Neural cell (in vitro differentiated cells): ENCODE results near the gene DENND5B.

Source experiments
- CTCF ChIP-seq: fragments of 450-650 bp; IDR thresholded peaks from 2 replicates; pipeline ENCODE4 v1.5.1; 2014; ENCODE audit warnings: antibody characterized with exemption, mild to moderate bottlenecking, moderate library complexity; ENCODE audit not compliant: poor library complexity, severe bottlenecking
- EP300 ChIP-seq: fragments of 450-650 bp; conservative IDR thresholded peaks from 2 replicates; pipeline ENCODE4 v1.6.1; 2014; ENCODE audit warnings: antibody characterized with exemption, mild to moderate bottlenecking, moderate library complexity; ENCODE audit not compliant: poor library complexity, severe bottlenecking
- EZH2 ChIP-seq: fragments of 200-600, 300-800 bp; shearing (Covaris generic), sonication (generic); IDR thresholded peaks from 2 replicates; pipeline ENCODE4 v1.6.1; 2014; ENCODE audit warnings: antibody characterized with exemption, low read length, borderline replicate concordance, mild to moderate bottlenecking; ENCODE audit not compliant: insufficient read depth, poor library complexity, severe bottlenecking
- MXI1 ChIP-seq: fragments of 450-650 bp; conservative IDR thresholded peaks from 2 replicates; pipeline ENCODE4 v1.6.1; 2014; ENCODE audit warnings: antibody characterized with exemption, mild to moderate bottlenecking; ENCODE audit not compliant: poor library complexity, severe bottlenecking
- POLR2AphosphoS5 ChIP-seq: IDR thresholded peaks from 2 replicates; pipeline ENCODE4 v1.6.1; 2012
- RAD21 ChIP-seq: fragments of 450-650 bp; conservative IDR thresholded peaks from 2 replicates; pipeline ENCODE4 v1.6.1; 2014; ENCODE audit warnings: antibody characterized with exemption, mild to moderate bottlenecking, moderate library complexity
- REST ChIP-seq: IDR thresholded peaks from 2 replicates; pipeline ENCODE4 v1.6.1; 2012; ENCODE audit warnings: borderline replicate concordance
- SMC3 ChIP-seq: fragments of 450-650 bp; conservative IDR thresholded peaks from 2 replicates; pipeline ENCODE4 v1.6.1; 2014; ENCODE audit warnings: antibody characterized with exemption, mild to moderate bottlenecking, moderate library complexity; ENCODE audit not compliant: poor library complexity
- TAF1 ChIP-seq: IDR thresholded peaks from 2 replicates; pipeline ENCODE4 v1.6.1; 2012; ENCODE audit warnings: low read depth

GRCh38 chr12:31516702-31517101 is 74.2 kb downstream of the DENND5B start:
- TF ChIP-seq POLR2AphosphoS5, result no peak
- no peak for TF ChIP-seq CTCF
- no peak for TF ChIP-seq EZH2
- no peak for TF ChIP-seq REST
- no peak for TF ChIP-seq RAD21
- TF ChIP-seq SMC3, result no peak
- TF ChIP-seq MXI1, result no peak
- no peak for TF ChIP-seq EP300
- no peak for TF ChIP-seq TAF1
